ENCODE measurements around the gene SPCS3.

SPCS3 gene

GRCh38 chr4:176367771-176368465, 48.2 kb downstream of the SPCS3 start:
- Histone ChIP-seq H3K9me3 (ENCODE audit: insufficient read depth, low read length) (no peaks in the 10 kb centered on the region), H3K27me3 (ENCODE audit: insufficient read depth, insufficient read length) (no peaks in the 10 kb centered on the region), H3K4me3 (ENCODE audit: insufficient read length, low read depth) (no peak overlapping the region), H3K36me3 (ENCODE audit: insufficient read depth, insufficient read length, low read length) (no peaks in the 10 kb centered on the region), H3K9ac (ENCODE audit: insufficient read length, low read depth) (no peak overlapping the region), H3K4me1 (ENCODE audit: insufficient read depth, insufficient read length) (no peaks in the 10 kb centered on the region)
- TF ChIP-seq YY1 (IDR thresholded peaks at IDR 0.05; ENCODE audit: insufficient read depth, insufficient read length) (no peak), ZNF274 (IDR thresholded peaks at IDR 0.05; ENCODE audit: low read depth, low read length) (no peak), SUZ12 (IDR thresholded peaks at IDR 0.05; ENCODE audit: extremely low read depth, insufficient read depth, insufficient read length) (no peak)
- DNase-seq (ENCODE audit: low read depth, low spot score): no peak

- no peaks in the 10 kb centered on the region for H3K36me3 ChIP-seq (ENCODE audit: insufficient read depth, insufficient read length, low read length)
- H3K4me3 ChIP-seq (ENCODE audit: insufficient read length, low read depth): no peak overlapping the region
- H3K9me3 ChIP-seq (ENCODE audit: insufficient read depth, low read length): no peaks in the 10 kb centered on the region
- no peak overlapping the region for H3K9ac ChIP-seq (ENCODE audit: insufficient read length, low read depth)
- DNase-seq (ENCODE audit: low read depth, low spot score): no peak
- H3K4me1 ChIP-seq (ENCODE audit: insufficient read depth, insufficient read length): no peaks in the 10 kb centered on the region
- H3K27me3 ChIP-seq (ENCODE audit: insufficient read depth, insufficient read length): no peaks in the 10 kb centered on the region
- TF ChIP-seq YY1 (IDR thresholded peaks at IDR 0.05; ENCODE audit: insufficient read depth, insufficient read length): no peak
- no peak for TF ChIP-seq SUZ12 (IDR thresholded peaks at IDR 0.05; ENCODE audit: extremely low read depth, insufficient read depth, insufficient read length)
- no peak for TF ChIP-seq ZNF274 (IDR thresholded peaks at IDR 0.05; ENCODE audit: low read depth, low read length)
Measured at GRCh38 chr4:176376032-176376614, 56.4 kb downstream of the SPCS3 start.

GRCh38 chr4:176377780-176378179, 58.0 kb downstream of the SPCS3 start:
- no peak overlapping the region for H3K4me3 ChIP-seq (ENCODE audit: insufficient read length, low read depth)
- H3K9ac ChIP-seq (ENCODE audit: insufficient read length, low read depth): no peak overlapping the region
- H3K9me3 ChIP-seq (ENCODE audit: insufficient read depth, low read length): no peaks in the 10 kb centered on the region
- no peaks in the 10 kb centered on the region for H3K27me3 ChIP-seq (ENCODE audit: insufficient read depth, insufficient read length)
- no peak for DNase-seq (ENCODE audit: low read depth, low spot score)
- H3K36me3 ChIP-seq (ENCODE audit: insufficient read depth, insufficient read length, low read length): no peaks in the 10 kb centered on the region
- TF ChIP-seq SUZ12 (IDR thresholded peaks at IDR 0.05; ENCODE audit: extremely low read depth, insufficient read depth, insufficient read length): no peak
- TF ChIP-seq ZNF274 (IDR thresholded peaks at IDR 0.05; ENCODE audit: low read depth, low read length): no peak
- TF ChIP-seq YY1 (IDR thresholded peaks at IDR 0.05; ENCODE audit: insufficient read depth, insufficient read length): no peak
- no peaks in the 10 kb centered on the region for H3K4me1 ChIP-seq (ENCODE audit: insufficient read depth, insufficient read length)

GRCh38 chr4:176380352-176381157, 60.8 kb downstream of the SPCS3 start:
- H3K4me1 ChIP-seq (ENCODE audit: insufficient read depth, insufficient read length): no peaks in the 10 kb centered on the region
- TF ChIP-seq ZNF274 (IDR thresholded peaks at IDR 0.05; ENCODE audit: low read depth, low read length) (no peak), YY1 (IDR thresholded peaks at IDR 0.05; ENCODE audit: insufficient read depth, insufficient read length) (no peak), SUZ12 (IDR thresholded peaks at IDR 0.05; ENCODE audit: extremely low read depth, insufficient read depth, insufficient read length) (no peak)
- no peak for DNase-seq (ENCODE audit: low read depth, low spot score)
- H3K9me3 ChIP-seq (ENCODE audit: insufficient read depth, low read length): no peaks in the 10 kb centered on the region
- H3K27me3 ChIP-seq (ENCODE audit: insufficient read depth, insufficient read length): no peaks in the 10 kb centered on the region
- no peaks in the 10 kb centered on the region for H3K36me3 ChIP-seq (ENCODE audit: insufficient read depth, insufficient read length, low read length)
- no peak overlapping the region for H3K4me3 ChIP-seq (ENCODE audit: insufficient read length, low read depth)
- no peak overlapping the region for H3K9ac ChIP-seq (ENCODE audit: insufficient read length, low read depth)

Measured in NT2/D1 (cell line).